Activated CD4-positive, CD25-positive, alpha-beta regulatory T cell (primary cell): Measurements from ENCODE around the gene SH3BP1.

Experiments
- DNase-seq, 4 experiments: peaks; one replicate each; lab custom pipeline; 2025; lab: John Stamatoyannopoulos, UW

The SH3BP1 gene

GRCh38 chr22:37659066-37659896 is 19.8 kb downstream of the SH3BP1 start:
- DNase-seq = no peak

GRCh38 chr22:37659897-37660708 is 20.6 kb downstream of the SH3BP1 start:
- DNase-seq = no peak

- DNase-seq = no peak
Observed at GRCh38 chr22:37660709-37661045, 21.2 kb downstream of the SH3BP1 start.

GRCh38 chr22:37661160-37661924 is 21.9 kb downstream of the SH3BP1 start:
- DNase-seq = no peak

- DNase-seq = no peak
Observed at GRCh38 chr22:37662039-37662438, 22.6 kb downstream of the SH3BP1 start.

- DNase-seq = no peak
Observed at GRCh38 chr22:37663521-37664140, 24.2 kb downstream of the SH3BP1 start.

GRCh38 chr22:37664249-37665101 is 25.0 kb downstream of the SH3BP1 start:
- no peak for DNase-seq

GRCh38 chr22:37665487-37665886 is 26.0 kb downstream of the SH3BP1 start:
- no peak for DNase-seq

- no peak for DNase-seq
Observed at GRCh38 chr22:37669586-37669985, 30.1 kb downstream of the SH3BP1 start.

- peak in 1 of 4 experiments; percentile 19 for DNase-seq
Observed at GRCh38 chr22:37672206-37672919, 32.9 kb downstream of the SH3BP1 start.

- no peak for DNase-seq
Observed at GRCh38 chr22:37672920-37673455, 33.5 kb downstream of the SH3BP1 start.

- no peak for DNase-seq
Observed at GRCh38 chr22:37674248-37674647, 34.8 kb downstream of the SH3BP1 start.

GRCh38 chr22:37674951-37675929 is 35.8 kb downstream of the SH3BP1 start, which contains the start of gene LGALS1:
Gene LGALS1, plus strand, starts transcription at chr22:37675636. Its CDS starts 67 bp downstream, at chr22:37675703.
- DNase-seq = peak in 3 of 4 experiments; percentile 18 to 34 (median 21)

- DNase-seq = no peak
Observed at GRCh38 chr22:37675930-37676735, 36.7 kb downstream of the SH3BP1 start.

GRCh38 chr22:37676736-37677492 is 37.4 kb downstream of the SH3BP1 start:
- DNase-seq = peak; percentile 80 to 92 (median 88)

GRCh38 chr22:37677493-37677974 is 38.1 kb downstream of the SH3BP1 start:
- peak in 1 of 4 experiments; percentile 58 for DNase-seq

- DNase-seq = no peak
Observed at GRCh38 chr22:37678372-37678771, 38.9 kb downstream of the SH3BP1 start.
